ENCODE measurements around the gene PPP5C. TPM values are rescaled to one million over a fixed set of nuclear protein-coding genes. Genes with fewer than 3 reads are reported as not detected.

The PPP5C gene
- total RNA-seq, 1 experiment from 2014 or later, result 53.1 TPM

DNA sequence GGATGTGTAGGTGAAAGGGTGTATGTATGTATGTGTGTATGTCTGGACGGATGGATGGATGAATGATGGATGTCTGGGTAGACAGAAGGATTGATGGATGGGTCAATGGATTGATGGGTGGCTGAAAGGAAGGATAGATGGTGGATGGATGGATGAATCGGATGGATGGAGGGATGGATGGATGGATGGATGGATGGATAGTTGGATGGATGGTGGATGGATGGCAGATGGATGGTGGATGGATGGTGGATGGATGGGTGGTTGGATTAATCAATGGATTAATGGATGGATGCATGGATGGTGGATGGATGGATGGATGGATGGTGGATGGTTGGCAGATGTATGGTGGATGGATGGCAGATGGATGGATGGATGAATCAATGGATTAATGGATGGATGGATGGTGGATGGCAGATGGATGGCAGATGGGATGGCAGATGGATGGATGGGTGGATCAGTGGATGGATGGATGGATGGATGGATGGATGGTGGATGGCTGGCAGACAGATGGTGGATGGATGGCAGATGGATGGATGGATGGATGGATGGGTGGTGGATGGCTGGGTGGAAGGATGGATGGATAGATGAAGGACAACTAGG is 16.5 kb upstream of the PPP5C start:
- no peak for DNase-seq (ENCODE audit: low spot score)

GRCh38 chr19:46337487-46337886 is 9.4 kb upstream of the PPP5C start:
- no peak for DNase-seq (ENCODE audit: low spot score)

GRCh38 chr19:46339446-46339845 is 7.4 kb upstream of the PPP5C start:
- DNase-seq (ENCODE audit: low spot score), result no peak

DNA sequence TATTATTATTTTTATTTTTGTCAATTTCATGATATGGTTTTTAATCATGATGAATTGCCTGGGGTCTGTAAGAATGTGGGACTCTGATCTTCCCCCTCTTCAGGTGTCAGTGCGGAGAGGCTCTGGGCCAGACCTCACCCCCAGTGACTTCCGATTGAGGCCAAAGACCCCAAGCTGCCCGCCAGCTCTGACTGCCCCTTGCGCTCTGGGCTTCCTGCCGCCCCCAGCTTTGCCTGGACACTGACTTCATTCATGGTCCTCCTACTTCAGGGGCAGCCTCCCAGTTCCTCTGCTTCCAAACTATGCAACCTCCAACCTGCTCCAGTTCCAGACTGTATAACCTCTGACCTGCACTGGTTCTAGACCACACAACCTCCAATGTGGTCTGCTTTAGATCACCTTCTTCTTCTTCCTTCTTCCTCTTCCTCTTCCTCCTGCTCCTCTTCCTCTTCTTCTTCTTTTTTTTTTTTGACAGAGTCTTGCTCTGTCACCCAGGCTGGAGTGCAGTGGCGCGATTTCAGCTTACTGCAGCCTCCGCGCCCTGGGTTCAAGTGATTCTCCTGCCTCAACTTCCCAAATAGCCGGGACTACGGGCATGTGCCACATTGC is 6.7 kb upstream of the PPP5C start:
- no peak for DNase-seq (ENCODE audit: low spot score)

- DNase-seq (ENCODE audit: low spot score), result no peak
Observed at GRCh38 chr19:46341937-46342336, 5.0 kb upstream of the PPP5C start.

DNA sequence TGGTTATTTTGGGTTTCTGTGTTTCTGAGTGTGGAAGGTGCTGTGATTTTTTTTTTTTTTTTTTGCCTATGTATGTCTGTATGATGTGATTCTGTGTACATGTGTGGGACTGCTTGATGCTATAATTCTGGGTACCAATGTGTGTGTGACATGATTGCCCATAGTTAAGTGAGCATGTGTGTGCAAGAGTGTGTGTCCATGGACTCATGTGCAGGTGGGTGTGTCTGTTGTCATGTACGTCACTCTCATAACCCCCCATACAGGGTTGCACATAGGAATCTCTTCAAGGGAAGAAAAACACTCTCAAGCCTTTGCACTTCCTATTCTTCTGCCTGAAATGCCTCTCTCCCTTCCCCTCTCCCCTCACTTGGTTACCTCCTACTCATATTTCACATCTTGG is 2.5 kb upstream of the PPP5C start:
- no peak for DNase-seq (ENCODE audit: low spot score)

DNA sequence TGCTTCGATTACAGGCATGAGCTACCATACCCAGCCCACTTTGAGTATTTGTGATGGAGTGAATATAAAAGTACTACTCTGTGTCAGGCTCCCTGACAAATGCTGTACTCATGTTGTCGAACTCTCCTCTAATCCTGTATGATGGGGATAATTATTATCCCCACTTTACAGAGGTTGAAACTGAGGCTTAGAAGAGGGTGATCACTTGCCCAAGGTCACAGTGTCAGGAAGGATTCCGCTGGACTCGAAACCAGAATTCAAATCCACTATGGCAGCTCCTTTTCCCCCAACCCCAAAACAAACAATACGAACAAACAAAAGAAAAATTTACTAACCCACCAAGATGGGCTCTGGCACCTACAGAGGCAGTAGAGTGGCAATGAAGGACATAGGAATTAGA is 1.7 kb upstream of the PPP5C start:
- DNase-seq (ENCODE audit: low spot score), result no peak

DNA sequence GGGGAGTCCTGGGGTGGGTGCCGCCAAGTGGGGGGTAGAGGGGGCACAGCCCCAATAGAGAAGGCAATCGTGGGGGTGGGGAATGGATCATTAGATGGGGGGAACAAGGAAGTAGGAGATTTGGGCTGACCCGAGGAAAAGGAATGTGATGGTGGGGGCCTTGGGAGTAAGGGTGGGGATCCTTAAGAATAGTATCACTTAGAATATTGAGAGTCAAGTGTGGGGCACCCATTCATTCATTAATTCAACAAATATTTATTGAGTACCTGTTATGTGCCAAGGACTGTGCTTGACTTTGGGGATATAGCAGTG is 641 bp downstream of the PPP5C start:
- DNase-seq (ENCODE audit: low spot score), result no peak

GRCh38 chr19:46347985-46348384 is 1.1 kb downstream of the PPP5C start:
- no peak for DNase-seq (ENCODE audit: low spot score)

GRCh38 chr19:46349311-46349993 is 2.6 kb downstream of the PPP5C start:
- no peak for DNase-seq (ENCODE audit: low spot score)

DNA sequence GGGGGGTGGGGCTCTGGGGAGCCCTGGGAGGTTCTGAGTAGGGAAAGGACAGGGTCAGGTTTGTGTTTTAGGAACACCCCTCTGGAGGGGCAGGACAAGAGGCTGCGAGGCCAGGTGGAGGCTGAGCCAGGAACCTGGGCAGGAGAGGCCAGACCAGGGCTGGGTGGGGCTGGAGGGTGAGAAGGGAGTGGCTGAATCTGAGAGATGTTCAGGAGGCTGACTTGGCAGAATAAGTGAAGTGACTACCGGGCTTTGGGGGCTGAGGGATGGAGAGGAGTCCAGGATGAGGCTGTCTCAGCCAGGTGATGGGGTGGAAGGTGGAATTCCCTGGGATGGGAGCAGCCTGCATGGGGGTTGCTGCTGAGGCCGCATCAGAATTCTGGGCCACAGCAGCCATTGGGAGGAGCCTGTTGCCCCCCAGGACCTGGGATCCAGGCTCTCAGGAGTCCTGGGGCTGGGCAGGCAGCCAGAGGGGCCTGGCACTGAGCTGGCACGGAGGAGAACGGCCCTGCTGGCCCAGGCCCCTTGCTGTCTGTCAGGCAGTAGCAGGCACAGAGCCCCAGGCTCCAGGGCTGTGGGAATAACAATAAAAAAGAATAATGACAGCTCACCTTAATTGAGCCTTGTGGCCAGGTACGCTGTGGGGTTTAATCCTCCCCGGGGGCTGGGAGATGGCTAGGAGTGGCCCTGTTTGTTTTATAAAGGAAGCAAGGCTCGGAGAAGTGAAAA is 3.3 kb downstream of the PPP5C start:
- no peak for DNase-seq (ENCODE audit: low spot score)

- no peak for DNase-seq (ENCODE audit: low spot score)
Observed at GRCh38 chr19:46350758-46351159, 3.9 kb downstream of the PPP5C start.

DNA sequence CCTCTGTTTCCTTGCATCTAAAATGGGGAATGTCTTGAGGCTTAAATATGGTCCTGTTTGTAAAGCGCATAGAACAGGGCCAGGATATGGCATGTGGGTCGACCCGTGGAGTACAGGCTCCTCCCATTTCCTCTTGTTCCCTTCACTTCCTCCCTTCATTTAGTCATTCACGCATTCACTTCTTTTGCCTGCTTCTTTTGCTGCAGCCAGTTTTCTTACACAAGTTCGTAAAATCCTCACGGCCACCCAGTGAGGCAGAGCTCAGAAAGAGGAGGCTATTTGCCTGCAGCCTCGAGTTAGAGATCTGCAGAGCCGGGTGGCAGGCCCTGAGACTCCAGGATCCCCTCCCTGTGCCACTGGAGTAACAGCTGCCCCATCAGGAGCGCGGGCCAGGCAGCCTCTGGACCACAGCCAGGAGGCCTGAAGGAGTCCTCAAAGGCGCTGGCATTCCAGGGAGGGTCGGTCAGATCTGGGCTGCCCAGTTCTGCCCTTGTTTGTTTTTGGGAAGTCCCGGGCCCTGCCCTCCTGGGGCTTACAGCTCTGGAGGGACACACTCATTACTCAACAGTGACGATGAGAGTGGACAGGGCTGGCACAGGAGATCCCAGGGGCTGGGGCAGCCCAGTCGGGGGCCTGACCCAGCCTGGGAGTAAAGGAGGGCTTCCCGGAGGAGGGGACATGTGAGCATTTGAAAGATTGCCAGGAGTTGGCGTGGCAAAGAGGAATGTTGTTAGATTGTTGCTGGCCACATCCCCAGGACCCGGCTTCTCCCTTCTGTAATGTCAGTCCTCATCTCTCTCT is 4.6 kb downstream of the PPP5C start:
- peak; percentile 47 for DNase-seq (ENCODE audit: low spot score)

DNA sequence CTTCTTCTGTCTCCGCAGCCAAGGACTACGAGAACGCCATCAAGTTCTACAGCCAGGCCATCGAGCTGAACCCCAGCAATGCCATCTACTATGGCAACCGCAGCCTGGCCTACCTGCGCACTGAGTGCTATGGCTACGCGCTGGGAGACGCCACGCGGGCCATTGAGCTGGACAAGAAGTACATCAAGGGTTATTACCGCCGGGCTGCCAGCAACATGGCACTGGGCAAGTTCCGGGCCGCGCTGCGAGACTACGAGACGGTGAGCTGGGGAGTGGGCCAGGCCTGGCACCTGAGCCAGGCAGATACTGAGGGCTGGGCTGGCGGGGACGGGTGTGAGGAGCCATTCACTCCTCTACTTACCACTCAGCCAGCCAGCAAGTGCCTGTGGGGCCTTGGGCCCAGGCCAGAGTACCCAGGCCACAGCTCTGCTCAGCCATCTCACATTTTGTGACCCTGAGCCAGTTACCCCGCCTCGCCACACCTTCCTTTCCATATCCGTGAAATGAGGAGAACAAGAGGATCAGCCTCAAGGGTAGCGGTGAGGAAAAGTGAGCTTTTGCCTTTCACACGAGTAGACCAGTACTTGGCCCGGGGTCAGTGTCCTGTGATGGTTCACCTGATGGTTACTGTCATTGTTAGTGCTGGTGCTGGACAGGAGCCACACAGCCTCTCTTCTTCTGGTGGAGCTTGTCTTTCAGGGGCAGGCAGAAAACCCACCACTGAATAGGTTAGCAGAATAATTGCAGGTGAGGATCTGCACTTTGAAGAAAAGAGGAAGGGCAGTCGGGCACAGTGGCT is 7.0 kb downstream of the PPP5C start:
- DNase-seq (ENCODE audit: low spot score), result no peak

- DNase-seq (ENCODE audit: low spot score), result no peak
Observed at GRCh38 chr19:46355234-46356148, 8.6 kb downstream of the PPP5C start.

GRCh38 chr19:46356149-46357055 is 9.5 kb downstream of the PPP5C start:
- no peak for DNase-seq (ENCODE audit: low spot score)

DNA sequence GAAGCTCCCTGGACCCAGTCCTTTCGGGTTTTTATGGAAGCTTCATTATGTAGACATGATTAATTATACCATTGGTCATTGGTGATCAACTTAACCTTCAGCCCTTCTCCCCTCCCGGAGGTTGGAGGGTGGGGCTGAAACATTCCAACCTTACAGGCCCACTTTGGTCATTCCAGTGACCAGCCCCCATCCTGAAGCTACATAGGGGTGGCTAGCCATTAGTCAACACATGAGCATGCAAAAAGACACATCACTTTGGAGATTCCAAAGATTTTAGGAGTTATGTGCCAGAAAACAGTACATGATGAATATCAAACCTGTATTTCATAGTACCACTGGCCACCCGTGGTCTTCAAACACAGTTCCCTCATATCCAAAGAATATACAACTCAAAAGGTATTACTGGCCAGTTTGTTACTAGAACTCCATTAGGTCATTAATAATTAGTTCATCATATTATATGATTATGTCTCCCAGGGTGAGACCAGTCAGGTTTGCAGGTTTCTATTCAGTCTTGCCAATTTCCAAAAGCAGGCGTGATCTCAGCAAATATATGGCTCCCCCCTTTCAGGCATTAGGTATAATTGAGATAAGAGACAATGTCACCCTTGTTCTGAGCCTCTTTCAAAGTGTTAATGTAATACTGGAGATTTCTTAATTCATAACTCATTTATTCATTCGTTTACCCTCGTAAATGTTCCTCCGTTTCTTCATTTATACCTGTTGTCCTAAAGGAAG is 11.1 kb downstream of the PPP5C start:
- no peak for DNase-seq (ENCODE audit: low spot score)

DNA sequence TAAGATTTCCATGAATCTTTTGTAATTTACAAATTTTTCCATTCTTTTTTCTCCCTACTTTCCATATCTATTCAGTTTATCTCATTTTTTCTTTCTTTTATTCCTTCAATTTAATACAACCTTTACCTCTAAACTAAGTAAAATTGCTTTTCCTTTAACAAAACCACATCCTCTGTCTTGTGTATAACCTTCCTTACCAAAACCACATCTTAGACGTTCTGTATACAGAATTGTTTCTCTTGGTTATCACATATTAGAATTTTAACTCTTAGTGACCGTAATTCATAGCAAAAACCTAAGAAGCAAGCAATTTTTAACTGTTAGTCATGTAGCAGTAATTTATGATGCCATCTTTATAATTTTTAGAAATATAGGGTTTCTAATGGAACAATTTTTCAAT is 15.0 kb downstream of the PPP5C start:
- no peak for DNase-seq (ENCODE audit: low spot score)

All from A172 (cell line).